Stimulated activated CD8-positive, alpha-beta memory T cell treated with anti-CD3 and anti-CD28 coated beads, Interleukin-15, amount 100 ng/mL, for 48 hours (primary cell): ENCODE measurements around the gene DUOX2.
"Not testable (repeated sequence)": the region's sequence is repeated elsewhere in the genome, so short reads cannot be mapped to it uniquely, and the experiment has no call there.

Experiments
- DNase-seq, 2 donors: peaks; one replicate each; pipeline ENCODE4 v3.0.0-alpha.2; 2020; ENCODE audit warnings: low read depth in 2 of 2

The DUOX2 gene

DNA sequence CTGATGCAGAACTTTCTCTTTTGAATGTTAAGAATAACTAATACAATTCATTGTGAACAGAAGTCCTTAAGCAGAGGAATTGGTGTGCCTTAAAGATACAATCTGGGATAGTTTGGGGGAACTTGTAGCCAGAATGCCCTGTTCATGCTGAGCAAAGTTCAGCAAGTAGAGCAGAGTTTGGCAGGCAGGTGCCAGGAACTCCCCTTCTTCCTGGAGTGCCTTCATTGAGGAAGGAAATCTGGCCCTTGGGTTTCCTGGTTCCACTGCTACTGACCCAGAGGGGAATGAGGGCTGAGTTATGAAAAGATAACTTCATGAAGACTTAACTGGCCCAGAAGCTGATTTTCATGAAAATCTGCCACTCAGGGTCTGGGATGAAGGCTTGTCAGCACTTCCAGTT, 40.4 kb downstream of the DUOX2 start:
- not testable (repeated sequence) for DNase-seq

- DNase-seq = not testable (repeated sequence)
Observed at GRCh38 chr15:45069942-45070360, 44.0 kb downstream of the DUOX2 start.

- DNase-seq = no peak
Observed at GRCh38 chr15:45064386-45064785, 49.6 kb downstream of the DUOX2 start.

DNA sequence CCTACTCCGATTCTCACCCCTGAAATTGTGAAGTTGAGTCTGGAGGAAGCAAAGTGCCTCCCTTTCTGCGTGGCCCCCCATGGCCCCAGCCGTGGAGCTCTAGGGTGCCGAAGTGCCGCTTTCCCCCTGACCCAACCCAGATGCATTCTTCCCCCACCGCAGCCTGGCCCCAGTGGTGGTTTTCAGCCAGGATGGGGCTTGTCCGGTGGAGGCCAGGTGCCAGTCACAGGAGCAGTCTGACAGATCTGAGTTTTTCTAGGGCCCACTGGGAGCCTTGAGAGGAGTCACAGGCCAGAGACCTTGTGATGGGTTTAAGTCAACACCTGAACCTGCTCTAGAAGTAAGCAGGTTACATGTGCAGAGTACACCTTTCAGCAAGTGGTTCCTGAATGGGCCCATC, 51.7 kb downstream of the DUOX2 start:
- DNase-seq = not testable (repeated sequence)

DNA sequence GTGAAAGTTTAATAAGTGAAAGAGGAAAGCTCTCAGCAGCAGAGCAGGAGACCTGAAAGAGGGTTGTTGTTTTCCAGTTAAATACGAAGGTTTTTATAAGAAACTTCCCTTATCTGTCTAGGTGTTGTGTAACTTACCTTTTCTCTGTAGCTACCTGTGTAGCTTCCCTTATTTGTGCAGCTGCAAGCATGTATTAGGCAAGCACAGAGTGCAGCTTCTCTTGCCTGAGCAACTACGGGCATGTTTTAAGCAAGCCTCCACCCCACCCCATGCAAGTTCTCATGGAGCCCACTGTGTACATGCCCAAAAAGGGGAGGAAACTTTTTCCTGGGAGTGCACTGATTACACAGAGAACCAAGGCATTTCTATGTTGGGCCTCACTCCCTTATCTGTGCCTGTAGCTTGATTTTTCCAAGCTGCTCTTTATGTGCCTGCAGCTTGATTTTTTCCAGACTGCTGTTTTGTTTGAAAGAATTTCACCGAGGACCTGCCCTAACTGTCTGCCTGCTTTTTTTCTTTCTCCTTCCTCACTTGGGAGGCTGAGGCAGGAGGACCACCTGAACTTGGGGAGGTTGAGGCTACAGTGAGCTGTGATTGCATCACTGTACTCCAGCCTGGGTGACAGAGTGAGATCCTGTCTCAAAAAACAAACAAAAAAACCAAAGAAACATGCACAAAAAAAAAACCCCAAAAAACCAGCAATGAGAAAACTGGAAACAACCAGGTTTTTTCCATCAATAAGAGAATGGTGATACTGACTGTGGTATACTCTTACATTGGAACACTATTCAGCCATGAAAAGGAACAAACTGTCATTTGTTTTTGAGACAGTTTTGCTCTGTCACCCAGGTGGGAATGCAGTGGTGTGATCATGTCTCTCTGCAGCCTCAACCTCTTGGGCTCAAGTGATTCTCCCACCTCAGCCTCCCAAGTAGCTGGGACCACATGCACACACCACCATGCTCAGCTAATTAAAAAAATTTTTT, 55.0 kb downstream of the DUOX2 start:
- DNase-seq = not testable (repeated sequence)

GRCh38 chr15:45052676-45053075, 61.3 kb downstream of the DUOX2 start:
- DNase-seq = not testable (repeated sequence)

GRCh38 chr15:45050587-45050986, 63.4 kb downstream of the DUOX2 start:
- DNase-seq = no peak

DNA sequence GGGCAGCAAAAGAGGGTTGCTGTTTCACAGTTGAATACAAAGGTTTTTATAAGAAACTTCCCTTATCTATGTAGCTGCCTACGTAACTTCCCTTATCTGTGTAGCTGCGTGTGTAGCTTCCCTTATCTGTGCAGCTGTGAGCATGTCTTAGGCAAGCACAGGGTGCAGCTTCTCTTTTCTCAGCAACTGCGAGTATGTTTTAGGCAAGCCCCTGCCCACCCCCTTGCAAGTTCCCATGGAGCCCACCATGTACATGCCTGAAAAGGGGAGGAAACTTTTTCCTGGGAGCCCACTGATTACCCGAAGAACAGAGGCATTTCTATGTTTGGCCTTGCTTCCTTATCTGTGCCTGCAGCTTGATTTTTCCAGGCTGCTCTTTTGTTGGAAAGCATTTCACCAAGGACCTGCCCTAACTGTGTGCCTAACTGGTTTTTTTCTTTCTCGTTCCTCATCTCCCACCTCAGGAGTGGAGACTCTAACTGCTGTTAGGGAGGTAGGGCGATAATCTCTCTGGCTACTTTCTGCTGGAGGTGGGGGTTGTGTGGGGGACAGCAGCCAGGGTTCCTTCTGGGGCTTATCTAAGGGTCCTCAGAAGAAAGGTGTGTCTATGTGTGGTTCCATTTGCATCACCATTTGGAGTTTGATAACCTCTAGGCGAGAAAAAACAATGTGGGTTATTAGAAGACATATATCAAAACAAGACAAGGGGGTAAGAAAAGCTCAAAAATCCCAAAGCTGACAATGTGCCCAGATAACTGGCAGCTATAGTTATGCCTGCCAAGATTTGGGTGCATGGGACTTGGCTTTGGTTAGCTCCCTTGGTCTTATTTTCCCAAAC, 65.0 kb downstream of the DUOX2 start:
- no peak for DNase-seq

DNA sequence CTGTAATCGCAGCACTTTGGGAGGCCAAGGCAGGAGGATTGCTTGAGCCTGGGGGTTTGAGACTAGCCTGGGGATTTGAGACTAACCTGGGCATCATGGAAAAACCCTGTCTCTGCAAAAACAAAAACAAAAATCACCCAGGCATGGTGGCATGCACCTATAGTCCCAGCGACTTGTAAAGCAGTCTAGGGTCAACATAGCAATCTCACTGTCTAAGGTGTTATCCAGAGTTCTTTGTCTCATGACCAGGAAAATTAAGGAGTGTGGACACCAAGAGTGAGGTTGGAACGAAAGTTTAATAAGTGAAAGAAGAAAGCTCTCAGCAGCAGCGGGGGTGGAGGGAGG, 65.6 kb downstream of the DUOX2 start:
- not testable (repeated sequence) for DNase-seq

DNA sequence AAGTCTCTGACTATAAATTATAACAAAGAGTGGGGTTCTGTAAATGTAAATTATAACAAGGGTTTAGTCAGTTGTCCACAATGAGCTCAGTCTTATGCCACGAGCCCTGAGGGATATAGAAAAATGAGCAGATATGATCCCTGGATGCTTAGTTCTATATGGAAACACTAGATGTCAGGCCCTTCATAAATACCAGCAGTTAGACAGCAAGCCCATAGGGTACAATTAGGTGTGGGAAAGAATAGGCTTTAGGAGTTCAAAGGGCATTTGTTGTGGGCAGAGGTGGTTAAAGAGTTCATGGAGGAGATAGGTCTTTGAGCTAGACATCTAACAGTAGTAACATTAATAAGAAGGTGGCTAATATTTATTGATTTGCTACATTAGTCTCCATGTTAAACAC, 69.7 kb downstream of the DUOX2 start:
- DNase-seq = not testable (repeated sequence)

DNA sequence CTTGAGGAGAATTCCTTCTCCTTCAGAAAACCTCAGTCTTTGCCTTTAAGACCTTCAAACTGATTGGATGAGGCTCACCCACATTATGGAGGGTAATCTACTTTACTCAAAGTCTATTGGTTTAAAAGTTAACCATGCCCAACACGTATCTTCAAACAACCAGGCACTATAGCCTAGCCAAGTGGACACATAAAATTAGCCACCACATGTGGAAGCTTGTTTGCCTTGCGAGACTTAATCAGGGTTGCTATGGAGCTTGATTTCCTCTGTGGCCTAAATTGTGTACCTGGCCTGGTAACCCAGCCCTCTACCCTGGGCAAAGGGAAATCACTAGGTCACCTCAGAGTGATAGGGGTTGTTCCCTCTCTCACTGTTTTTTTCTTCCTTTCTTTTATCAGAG, 71.1 kb downstream of the DUOX2 start:
- not testable (repeated sequence) for DNase-seq
